DND-41 (cell line): ENCODE measurements around the gene APC2.

ENCODE experiments used
- ATAC-seq: fragments of 200-7000 bp; cut with Tn5 transposase; 3 replicates; pipeline ENCODE4 v1.9.1; 2021; ENCODE audit warnings: low read depth; ENCODE audit not compliant: insufficient read depth
- DNase-seq: peaks from one replicate; pipeline ENCODE4 v3.0.0-alpha.2; 2020
- H2AFZ ChIP-seq: 2 replicates; pipeline ENCODE4 v1.6.0; 2012; ENCODE audit warnings: low read depth, low read length
- H3K27ac ChIP-seq: 2 replicates; pipeline ENCODE4 v1.5.1; 2012; ENCODE audit warnings: low read length, inconsistent platforms
- H3K27me3 ChIP-seq: fragments of 200-600 bp; sonication (generic); 2 replicates; pipeline ENCODE4 v1.6.0; 2012; ENCODE audit warnings: low read length, mild to moderate bottlenecking, inconsistent platforms; ENCODE audit not compliant: insufficient read depth, poor library complexity
- H3K36me3 ChIP-seq: 2 replicates; pipeline ENCODE4 v1.5.1; 2012; ENCODE audit warnings: low read length, inconsistent platforms; ENCODE audit not compliant: insufficient read depth
- H3K4me1 ChIP-seq: 2 replicates; pipeline ENCODE4 v1.5.1; 2012; ENCODE audit warnings: mild to moderate bottlenecking, low read length; ENCODE audit not compliant: insufficient read depth
- H3K4me2 ChIP-seq: 2 replicates; pipeline ENCODE4 v1.6.0; 2012; ENCODE audit warnings: mild to moderate bottlenecking, moderate library complexity, low read length, inconsistent platforms; ENCODE audit not compliant: insufficient read depth
- H3K4me3 ChIP-seq, 2 experiments: fragments of 200-600 bp in 1 of 2; shearing (Covaris generic) in 1 of 2; 2 replicates each; pipeline ENCODE4 v1.5.1; 2012 to 2016; ENCODE audit warnings: inconsistent platforms in 2 of 2, low read length in 2 of 2, mild to moderate bottlenecking in 2 of 2, low read depth in 1 of 2, moderate library complexity in 1 of 2
- H3K79me2 ChIP-seq: 2 replicates; pipeline ENCODE4 v1.6.0; 2012; ENCODE audit warnings: low read length, inconsistent platforms; ENCODE audit not compliant: insufficient read depth
- H3K9ac ChIP-seq: 2 replicates; pipeline ENCODE4 v1.6.0; 2012; ENCODE audit warnings: low read depth, mild to moderate bottlenecking, inconsistent platforms, low read length, moderate library complexity
- H3K9me3 ChIP-seq: 2 replicates; pipeline ENCODE4 v1.5.1; 2012; ENCODE audit warnings: low read length, moderate library complexity, mild to moderate bottlenecking, inconsistent platforms; ENCODE audit not compliant: insufficient read depth, severe bottlenecking
- H4K20me1 ChIP-seq: 2 replicates; pipeline ENCODE4 v1.6.0; 2012; ENCODE audit warnings: low read length; ENCODE audit not compliant: insufficient read depth
- CTCF ChIP-seq: IDR thresholded peaks from 2 replicates; pipeline ENCODE4 v1.5.1; 2012; ENCODE audit warnings: borderline replicate concordance, low read length, moderate library complexity, mild to moderate bottlenecking; ENCODE audit not compliant: poor library complexity, severe bottlenecking; ENCODE audit errors: extremely low read depth
- EZH2 ChIP-seq: IDR thresholded peaks from 3 replicates; pipeline ENCODE4 v1.6.1; 2012; ENCODE audit warnings: borderline replicate concordance, low read depth, mild to moderate bottlenecking, moderate library complexity, low read length, inconsistent platforms; ENCODE audit not compliant: severe bottlenecking

Gene APC2

DNA sequence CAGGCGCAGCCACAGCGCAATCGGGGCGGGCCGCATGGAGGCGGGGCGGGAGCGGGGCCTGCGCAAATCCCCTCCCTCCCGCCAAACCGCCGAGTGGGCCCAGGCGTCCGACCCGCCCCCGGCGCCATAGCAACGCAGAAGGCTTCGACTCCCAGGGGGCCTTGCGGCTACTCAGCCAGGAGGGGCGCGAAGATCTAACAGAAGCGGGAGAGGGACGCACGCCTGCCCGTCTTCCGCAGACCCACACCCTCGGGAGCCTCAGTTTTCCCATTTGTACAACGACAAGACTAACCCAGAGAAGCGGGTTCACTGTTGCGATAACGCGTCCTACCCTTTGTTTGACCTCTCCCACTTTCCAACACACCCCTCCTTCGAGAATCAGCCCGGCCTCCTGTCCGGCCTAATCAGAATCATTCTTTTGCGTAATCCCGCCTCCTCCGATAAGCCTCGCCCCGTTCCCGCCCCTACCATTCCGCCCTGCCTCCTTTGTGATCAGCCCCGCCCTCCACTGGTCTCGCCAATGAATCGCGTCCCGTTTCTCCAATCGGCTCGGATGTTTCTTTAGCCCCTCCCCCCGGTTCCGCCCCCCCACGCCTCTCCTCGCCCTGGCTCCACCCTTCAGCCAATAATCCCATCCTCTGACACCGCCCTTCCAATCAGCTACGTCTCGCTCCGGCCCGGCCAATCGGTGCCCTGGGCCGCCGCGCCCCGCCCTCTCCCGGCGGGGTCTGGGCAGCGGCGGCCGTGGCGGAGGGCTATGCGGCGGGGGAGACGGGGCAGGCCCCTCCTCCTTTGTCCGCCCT is 40.6 kb downstream of the APC2 start, which contains the start of gene PCSK4:
PCSK4 (minus strand) TSS at position 40 of the 803 bp plus-strand sequence; CDS start at position 36, 4 bp downstream.
- no peak for TF ChIP-seq EZH2
- DNase-seq, result peak; percentile 99
- no peaks in the 10 kb centered on the region for H4K20me1 ChIP-seq
- no peaks in the 10 kb centered on the region for H3K79me2 ChIP-seq
- H3K9ac ChIP-seq, result peak within 1 kb of the TSS; percentile 71
- H3K27me3 ChIP-seq, result no peaks in the 10 kb centered on the region
- H2AFZ ChIP-seq, result peak within 1 kb of the TSS; percentile 78
- H3K9me3 ChIP-seq, result no peaks in the 10 kb centered on the region
- no peaks in the 10 kb centered on the region for H3K36me3 ChIP-seq
- H3K4me1 ChIP-seq, result peaks cover 29% of the 10 kb centered on the region
- H3K4me2 ChIP-seq, result peak within 1 kb of the TSS; percentile 85
- ATAC-seq, result peak; percentile 88
- peak within 1 kb of the TSS; percentile 77 for H3K27ac ChIP-seq
- H3K4me3 ChIP-seq, result peak within 1 kb of the TSS; percentile 43 to 61; a peak in 3 of 4 replicates

DNA sequence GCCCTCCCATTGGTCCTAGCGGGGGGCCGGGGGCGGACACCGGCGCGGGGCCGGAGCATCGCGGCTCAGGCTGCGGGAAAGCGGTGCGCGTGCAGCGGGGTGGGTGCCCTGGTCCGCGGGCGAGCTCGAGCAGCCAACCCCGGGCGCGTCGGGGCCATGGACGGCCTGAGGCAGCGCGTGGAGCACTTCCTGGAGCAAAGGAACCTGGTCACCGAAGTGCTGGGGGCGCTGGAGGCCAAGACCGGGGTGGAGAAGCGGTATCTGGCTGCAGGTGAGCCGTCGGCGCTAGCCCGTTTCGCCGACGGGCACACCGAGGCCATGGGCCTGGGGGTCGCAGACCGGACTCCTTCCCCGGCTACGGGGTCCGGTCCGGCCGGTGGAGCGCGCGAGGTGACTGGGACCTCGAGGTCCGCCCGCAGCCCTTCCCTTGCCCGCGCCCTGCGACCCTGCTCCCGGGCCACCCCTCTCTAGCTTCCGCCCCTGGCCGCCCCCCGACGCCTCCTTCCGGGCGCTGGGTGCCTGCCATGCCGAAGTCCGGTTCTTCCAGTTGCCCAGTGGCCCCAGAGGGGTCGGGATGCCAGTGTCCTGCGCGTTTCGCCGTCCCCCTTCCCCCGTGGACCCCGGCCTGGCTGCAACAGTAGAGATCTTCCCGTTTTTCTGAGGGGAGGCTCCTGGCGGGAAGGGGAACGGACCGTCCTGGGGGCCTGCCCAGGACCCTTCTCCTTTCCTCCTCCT is 41.4 kb downstream of the APC2 start, which contains the start of gene REEP6:
REEP6 (plus strand) TSS at position 68 of the 735 bp plus-strand sequence; CDS start at position 157, 89 bp downstream.
- H3K27ac ChIP-seq, result peak within 1 kb of the TSS; percentile 77
- H3K27me3 ChIP-seq, result no peaks in the 10 kb centered on the region
- peak within 1 kb of the TSS; percentile 71 for H3K9ac ChIP-seq
- TF ChIP-seq CTCF (no peak), EZH2 (no peak)
- H3K4me2 ChIP-seq, result peak within 1 kb of the TSS; percentile 85
- no peak for DNase-seq
- H3K9me3 ChIP-seq, result no peaks in the 10 kb centered on the region
- H3K79me2 ChIP-seq, result no peaks in the 10 kb centered on the region
- H4K20me1 ChIP-seq, result no peaks in the 10 kb centered on the region
- H3K4me3 ChIP-seq, result peak within 1 kb of the TSS; percentile 43 to 61; a peak in 3 of 4 replicates
- peak within 1 kb of the TSS; percentile 78 for H2AFZ ChIP-seq
- H3K4me1 ChIP-seq, result peaks cover 29% of the 10 kb centered on the region
- no peaks in the 10 kb centered on the region for H3K36me3 ChIP-seq
- no peak for ATAC-seq

DNA sequence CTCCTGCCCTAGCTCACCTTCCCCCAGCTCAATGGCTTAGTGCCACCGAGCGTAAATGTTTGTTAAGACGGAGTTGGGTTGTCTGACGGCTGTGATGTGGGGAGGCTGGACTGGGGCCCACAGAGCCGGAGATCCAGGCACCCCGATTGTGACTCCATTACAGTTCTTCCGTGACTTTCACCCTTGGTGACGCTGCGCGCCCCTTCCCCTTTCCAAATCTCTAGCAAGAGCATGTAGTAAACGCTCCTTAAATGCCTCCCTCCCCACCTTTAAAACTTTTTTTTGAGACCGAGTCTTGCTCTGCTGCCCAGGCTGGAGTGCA is 41.9 kb downstream of the APC2 start:
- no peak for ATAC-seq
- Histone ChIP-seq H3K9me3 (no peaks in the 10 kb centered on the region), H3K79me2 (no peaks in the 10 kb centered on the region), H2AFZ (no peak overlapping the region), H3K27me3 (no peaks in the 10 kb centered on the region), H3K4me3 (no peak overlapping the region), H4K20me1 (no peaks in the 10 kb centered on the region), H3K36me3 (no peaks in the 10 kb centered on the region), H3K4me2 (peak overlapping the region; percentile 84), H3K4me1 (peaks cover 29% of the 10 kb centered on the region), H3K27ac (no peak overlapping the region), H3K9ac (no peak overlapping the region)
- DNase-seq, result no peak
- TF ChIP-seq EZH2, result no peak
- TF ChIP-seq CTCF, result no peak

GRCh38 chr19:1492474-1493006 is 42.6 kb downstream of the APC2 start:
- no peaks in the 10 kb centered on the region for H3K9me3 ChIP-seq
- H2AFZ ChIP-seq, result no peak overlapping the region
- H3K27me3 ChIP-seq, result no peaks in the 10 kb centered on the region
- DNase-seq (no peak), ATAC-seq (no peak)
- H3K79me2 ChIP-seq, result no peaks in the 10 kb centered on the region
- no peak overlapping the region for H3K27ac ChIP-seq
- H3K4me2 ChIP-seq, result no peak overlapping the region
- H3K9ac ChIP-seq, result no peak overlapping the region
- no peaks in the 10 kb centered on the region for H3K36me3 ChIP-seq
- H3K4me1 ChIP-seq, result peaks cover 29% of the 10 kb centered on the region
- H4K20me1 ChIP-seq, result no peaks in the 10 kb centered on the region
- no peak overlapping the region for H3K4me3 ChIP-seq
- no peak for TF ChIP-seq EZH2
- no peak for TF ChIP-seq CTCF
